Measurements from ENCODE around the gene GRM5.

Gene GRM5

DNA sequence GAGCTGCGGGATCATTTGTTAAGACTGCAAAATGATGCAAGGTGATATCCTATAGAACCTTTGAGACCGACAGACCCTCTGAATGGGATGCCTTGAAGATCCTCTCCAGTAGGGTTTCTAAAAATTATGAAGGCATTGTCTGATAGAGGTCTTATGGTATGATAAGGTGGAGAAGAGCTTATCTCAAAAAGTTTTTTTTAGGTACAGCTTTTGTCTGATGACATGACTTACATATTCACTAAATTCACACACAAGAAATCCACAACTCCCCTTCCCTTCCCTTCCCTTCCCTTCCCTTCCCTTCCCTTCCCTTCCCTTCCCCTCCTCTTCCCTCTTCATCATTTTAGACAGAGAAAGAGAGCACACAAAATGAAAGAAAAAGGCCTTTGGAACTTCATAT lies 609.8 kb downstream of the GRM5 start:
- TF ChIP-seq CTCF (IDR thresholded peaks at IDR 0.05): no peak
- no peak for TF ChIP-seq ZFX (IDR thresholded peaks at IDR 0.05; ENCODE audit: borderline replicate concordance)
- no peak overlapping the region for H3K27ac ChIP-seq

DNA sequence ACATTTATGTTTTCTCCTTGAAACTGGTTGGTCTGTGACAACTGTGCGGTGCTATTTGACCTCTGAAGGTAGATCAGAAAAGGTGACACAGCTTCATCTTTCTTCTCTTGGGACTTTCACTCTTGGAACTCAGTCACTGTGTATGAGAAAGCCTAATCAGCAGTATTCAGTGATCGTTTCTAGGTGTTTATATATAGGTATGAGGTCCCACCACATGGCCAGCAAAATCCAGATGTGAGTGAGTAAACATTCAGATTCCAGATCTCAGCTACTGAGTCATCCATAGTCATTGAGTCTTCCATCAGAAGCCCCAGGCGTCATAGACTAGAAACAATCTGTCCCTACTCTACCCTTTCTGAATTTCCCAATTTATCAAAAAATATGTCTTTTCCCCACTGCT lies 610.9 kb downstream of the GRM5 start:
- TF ChIP-seq CTCF (IDR thresholded peaks at IDR 0.05) (no peak), ZFX (IDR thresholded peaks at IDR 0.05; ENCODE audit: borderline replicate concordance) (no peak)
- no peak overlapping the region for H3K27ac ChIP-seq
